Endothelial cell of umbilical vein (primary cell): ENCODE data around the gene METTL21A.

Experiments
- EZH2 ChIP-seq: IDR thresholded peaks from 2 replicates; pipeline ENCODE4 v1.6.1; 2012; ENCODE audit warnings: borderline replicate concordance, low read depth, mild to moderate bottlenecking, moderate library complexity, low read length, inconsistent platforms; ENCODE audit not compliant: severe bottlenecking
- FOS ChIP-seq: IDR thresholded peaks from 2 replicates; pipeline ENCODE4 v1.6.1; 2011; ENCODE audit warnings: mild to moderate bottlenecking, low read length, moderate library complexity, borderline replicate concordance; ENCODE audit not compliant: insufficient read depth
- GATA2 ChIP-seq: IDR thresholded peaks from 2 replicates; pipeline ENCODE4 v1.7.0; 2011; ENCODE audit warnings: low read depth, mild to moderate bottlenecking, moderate library complexity, mixed read lengths, low read length; ENCODE audit not compliant: insufficient read length, insufficient read depth
- JUN ChIP-seq: IDR thresholded peaks from 2 replicates; pipeline ENCODE4 v1.6.1; 2011; ENCODE audit warnings: borderline replicate concordance, low read depth; ENCODE audit not compliant: insufficient read length, insufficient read depth
- POLR2A ChIP-seq: IDR thresholded peaks from 2 replicates; pipeline ENCODE4 v1.6.1; 2012; ENCODE audit warnings: low read depth, mild to moderate bottlenecking, control low read depth, low read length
- POLR2AphosphoS5 ChIP-seq: IDR thresholded peaks from 2 replicates; pipeline ENCODE4 v1.6.1; 2012; ENCODE audit warnings: low read depth, mild to moderate bottlenecking, control low read depth, low read length, moderate library complexity; ENCODE audit not compliant: insufficient read depth
- TF ChIP-seq, protein P1 (sequence below), 2 donors: IDR thresholded peaks; 1 replicate in 1 of 2; 2 replicates in 1 of 2; pipeline ENCODE4 v1.5.1; 2011; ENCODE audit warnings: low read length in 2 of 2, mild to moderate bottlenecking in 2 of 2, moderate library complexity in 2 of 2, control low read depth in 1 of 2, inconsistent platforms in 1 of 2, low read depth in 1 of 2; ENCODE audit not compliant: insufficient read depth in 1 of 2; ENCODE audit errors: extremely low read depth in 1 of 2

DNA sequence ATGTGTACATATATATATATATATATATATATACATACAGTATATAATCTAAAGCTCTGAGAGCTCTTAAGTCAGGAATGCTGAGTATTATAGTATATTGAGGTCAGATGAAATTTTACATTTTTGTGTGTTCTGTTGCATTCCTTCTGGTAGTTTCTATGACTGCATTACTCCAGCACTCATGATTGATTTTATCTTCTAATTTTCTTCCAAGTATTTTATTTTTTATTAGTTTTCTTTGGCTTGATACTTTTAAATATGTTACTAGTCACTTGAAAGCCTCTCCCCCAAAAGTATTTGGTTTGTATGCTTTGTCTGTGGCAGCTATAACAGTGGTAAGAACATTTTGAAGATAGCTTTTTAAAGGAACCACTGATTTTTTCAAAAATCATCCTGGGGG is 25.0 kb downstream of the METTL21A start:
- TF ChIP-seq POLR2A = no peak
- TF ChIP-seq, protein P1, sequence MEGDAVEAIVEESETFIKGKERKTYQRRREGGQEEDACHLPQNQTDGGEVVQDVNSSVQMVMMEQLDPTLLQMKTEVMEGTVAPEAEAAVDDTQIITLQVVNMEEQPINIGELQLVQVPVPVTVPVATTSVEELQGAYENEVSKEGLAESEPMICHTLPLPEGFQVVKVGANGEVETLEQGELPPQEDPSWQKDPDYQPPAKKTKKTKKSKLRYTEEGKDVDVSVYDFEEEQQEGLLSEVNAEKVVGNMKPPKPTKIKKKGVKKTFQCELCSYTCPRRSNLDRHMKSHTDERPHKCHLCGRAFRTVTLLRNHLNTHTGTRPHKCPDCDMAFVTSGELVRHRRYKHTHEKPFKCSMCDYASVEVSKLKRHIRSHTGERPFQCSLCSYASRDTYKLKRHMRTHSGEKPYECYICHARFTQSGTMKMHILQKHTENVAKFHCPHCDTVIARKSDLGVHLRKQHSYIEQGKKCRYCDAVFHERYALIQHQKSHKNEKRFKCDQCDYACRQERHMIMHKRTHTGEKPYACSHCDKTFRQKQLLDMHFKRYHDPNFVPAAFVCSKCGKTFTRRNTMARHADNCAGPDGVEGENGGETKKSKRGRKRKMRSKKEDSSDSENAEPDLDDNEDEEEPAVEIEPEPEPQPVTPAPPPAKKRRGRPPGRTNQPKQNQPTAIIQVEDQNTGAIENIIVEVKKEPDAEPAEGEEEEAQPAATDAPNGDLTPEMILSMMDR (IDR thresholded peaks at IDR 0.05; ENCODE audit: extremely low read depth in 1 of 2, insufficient read depth in 1 of 2, low read depth in 1 of 2, low read length in 2 of 2) = no peak
- TF ChIP-seq JUN = no peak
- no peak for TF ChIP-seq POLR2AphosphoS5
- no peak for TF ChIP-seq FOS
- TF ChIP-seq EZH2 = no peak
- TF ChIP-seq GATA2 = no peak
